ENCODE measurements around the gene CIRBP. TPM values are rescaled to one million over a fixed set of nuclear protein-coding genes. Genes with fewer than 3 reads are reported as not detected.

The CIRBP gene
- total and polyA plus RNA-seq, 9 of the 15 experiments (the other 6 are each of a cell fraction or from before 2014, with no cell fraction given), result 20.5 to 327 (median 176) TPM

- no peak for TF ChIP-seq ZNF639 (CRISPR knock-in tag; conservative IDR thresholded peaks at IDR 0.05 in 1 of 2, IDR thresholded peaks at IDR 0.05 in 1 of 2)
- TF ChIP-seq TOE1 (IDR thresholded peaks at IDR 0.05; ENCODE audit: borderline replicate concordance), result no peak
- no peak for TF ChIP-seq TOE1 (CRISPR knock-in tag; IDR thresholded peaks at IDR 0.05; ENCODE audit: borderline replicate concordance, low read depth)
- no peak for TF ChIP-seq MLLT1 (IDR thresholded peaks at IDR 0.05)
- no peak for TF ChIP-seq CBX1 (IDR thresholded peaks at IDR 0.05; ENCODE audit: low read depth)
- TF ChIP-seq FOXK1 (CRISPR knock-in tag; IDR thresholded peaks at IDR 0.05; ENCODE audit: borderline replicate concordance), result no peak
- no peak for TF ChIP-seq EGR1 (conservative IDR thresholded peaks at IDR 0.05)
- TF ChIP-seq E2F1 (CRISPR knock-in tag; IDR thresholded peaks at IDR 0.05), result no peak
- no peak for TF ChIP-seq HMBOX1 (IDR thresholded peaks at IDR 0.05)
- TF ChIP-seq RFX5 (IDR thresholded peaks at IDR 0.05; ENCODE audit: low read depth, low read length), result no peak
- TF ChIP-seq ZNF695 (CRISPR knock-in tag; IDR thresholded peaks at IDR 0.05), result no peak
- TF ChIP-seq KLF16 (IDR thresholded peaks at IDR 0.05), result no peak
- TF ChIP-seq POLR2AphosphoS5 (IDR thresholded peaks at IDR 0.05; ENCODE audit: control insufficient read depth, insufficient read depth, low read depth, low read length), result 0 out of 2 replicates have a peak, but pooled peaks have one; percentile 38
- no peak for TF ChIP-seq XRCC4 (IDR thresholded peaks at IDR 0.05; ENCODE audit: extremely low read depth, insufficient read depth, insufficient read length)
- TF ChIP-seq RBM14 (IDR thresholded peaks at IDR 0.05; ENCODE audit: borderline replicate concordance, insufficient read depth, low read depth, low read length), result no peak
- TF ChIP-seq CHD2 (IDR thresholded peaks at IDR 0.05; ENCODE audit: low read depth, low read length), result no peak
- no peak for TF ChIP-seq ZNF263 (CRISPR knock-in tag; IDR thresholded peaks at IDR 0.05; ENCODE audit: borderline replicate concordance)
- TF ChIP-seq ZNF668 (CRISPR knock-in tag; IDR thresholded peaks at IDR 0.05), result no peak
Measured at GRCh38 chr19:1258163-1258492, 11.0 kb upstream of the CIRBP start (continued).

Data from K562 (cell line).